NCI-H524 treated with DMSO at 0.1 percent for 48 hours (cell line): ENCODE data around the gene MAGI2.

Experiments used
- DNase-seq: peaks from one replicate; lab custom pipeline; 2025; lab: John Stamatoyannopoulos, UW

Gene MAGI2

DNA sequence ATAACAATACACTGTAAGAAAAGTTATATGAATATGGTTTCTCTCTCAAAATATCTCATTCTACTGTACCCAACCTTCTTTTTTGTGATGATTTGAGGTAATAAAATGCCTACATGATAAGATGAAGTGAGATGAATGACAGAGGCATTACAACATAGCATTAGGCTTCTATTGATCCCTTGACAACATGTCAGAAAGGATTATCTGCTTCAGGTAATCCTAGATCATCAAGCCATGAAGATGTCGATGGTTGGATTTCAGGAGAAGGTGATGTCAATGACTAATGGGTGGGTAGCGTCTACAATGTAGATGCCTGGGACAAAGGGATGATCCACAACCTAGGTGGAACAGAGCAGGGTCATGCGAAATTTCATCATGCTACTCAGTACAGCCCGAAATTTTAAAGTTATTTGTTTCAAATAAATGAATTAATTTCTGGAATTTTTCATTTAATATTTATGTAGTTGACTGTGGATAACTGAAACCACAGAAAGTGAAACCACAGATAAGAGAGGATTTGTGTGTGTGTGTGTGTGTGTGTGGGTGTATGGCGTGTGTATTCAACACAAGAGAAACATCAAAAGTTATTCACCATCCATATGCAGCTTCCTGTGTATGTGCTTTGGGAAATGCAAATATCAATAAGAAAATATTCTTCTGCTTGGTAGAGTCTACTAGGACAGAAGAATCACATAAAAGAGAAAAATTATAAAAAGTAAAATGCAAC is 77.0 kb downstream of the MAGI2 start:
- no peak for DNase-seq

DNA sequence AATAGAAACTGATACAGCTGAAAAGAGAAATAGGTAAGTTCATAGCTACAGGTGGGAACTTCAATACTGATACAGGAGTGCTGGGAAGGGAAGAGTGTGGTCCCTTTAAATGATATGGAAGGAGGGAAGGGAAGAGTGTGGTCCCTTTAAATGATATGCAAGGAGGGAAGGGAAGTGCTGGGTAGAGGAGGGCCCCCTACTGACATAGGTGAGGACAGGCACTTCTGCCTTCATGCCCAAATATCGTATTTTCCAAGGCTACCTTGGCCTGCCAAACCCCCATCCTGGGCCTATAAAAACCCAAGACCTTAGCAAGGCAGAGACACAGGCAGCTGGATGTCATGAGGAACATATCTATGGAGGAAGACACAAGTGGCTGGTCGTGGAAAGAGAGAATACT is 92.3 kb downstream of the MAGI2 start:
- no peak for DNase-seq

DNA sequence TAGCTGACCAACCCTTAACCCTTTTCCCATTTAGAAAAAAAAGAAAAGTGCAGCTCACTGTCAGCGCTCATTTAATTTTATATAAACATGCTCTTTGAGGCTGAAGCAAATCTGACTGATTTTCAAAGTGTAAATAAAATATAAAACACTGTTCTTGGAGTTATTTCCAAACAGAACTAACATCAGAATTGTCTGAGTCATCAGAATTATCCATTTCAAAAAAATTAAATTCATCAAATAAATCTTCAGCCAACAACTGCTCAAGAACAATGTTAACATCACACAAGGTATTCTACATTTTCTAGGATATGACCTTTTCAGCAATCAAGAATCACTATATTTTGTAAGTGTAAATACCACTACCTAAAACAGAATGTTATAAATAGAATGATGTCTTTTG is 93.6 kb downstream of the MAGI2 start:
- no peak for DNase-seq

DNA sequence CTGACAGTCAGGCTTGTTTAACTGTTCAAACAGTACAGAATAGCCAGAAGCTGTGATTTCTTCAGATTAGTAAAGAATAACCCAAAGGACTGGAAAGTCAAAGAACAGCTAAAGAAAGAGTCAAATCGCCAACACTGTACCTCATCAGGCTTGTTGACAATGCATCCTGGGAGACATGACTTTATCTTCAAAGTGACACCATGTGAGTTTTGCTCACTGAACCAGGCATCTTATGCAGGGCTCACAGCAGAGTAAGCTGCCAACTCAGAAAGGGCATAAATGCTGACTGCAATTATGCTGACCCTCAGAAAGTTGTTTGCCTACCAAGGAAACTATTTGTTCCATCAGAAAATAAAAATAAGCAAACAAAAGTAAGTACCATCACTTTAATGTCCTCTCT is 96.4 kb downstream of the MAGI2 start:
- no peak for DNase-seq

DNA sequence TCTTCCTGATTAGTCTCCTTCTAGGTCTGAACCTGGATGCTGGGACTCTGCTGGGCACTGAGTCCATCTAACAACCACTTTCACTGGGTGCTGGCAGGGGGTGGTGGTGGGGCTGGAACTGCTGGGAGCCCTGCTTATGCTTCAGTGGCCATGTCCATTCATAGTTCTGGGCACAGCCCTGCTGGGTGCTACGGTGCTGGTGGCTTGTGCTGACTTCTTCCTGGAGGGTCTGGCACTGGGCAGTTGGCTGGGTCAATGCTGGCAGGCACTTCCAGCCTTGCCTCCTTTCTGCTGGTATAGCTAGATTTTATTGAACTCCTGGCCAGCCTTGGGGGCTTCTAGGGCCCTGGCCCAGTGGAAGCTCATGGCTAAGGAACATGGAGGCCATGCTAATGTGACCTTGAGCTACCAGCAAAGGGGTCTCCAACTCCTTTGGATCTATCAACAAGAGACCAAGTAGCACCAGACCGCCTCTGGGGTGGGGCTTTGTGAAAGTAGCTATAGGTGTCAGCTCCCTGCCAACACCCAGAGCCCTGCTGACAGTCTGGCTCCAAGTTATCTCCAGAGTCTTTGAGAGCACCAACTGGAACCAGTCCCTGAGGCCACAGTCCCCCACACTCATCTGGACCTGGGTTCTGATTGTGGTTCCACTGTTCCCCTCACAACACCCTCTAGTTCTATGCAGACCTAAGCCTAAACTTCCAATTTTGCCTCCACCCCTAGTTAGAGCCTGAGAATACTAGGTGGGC is 99.6 kb downstream of the MAGI2 start:
- DNase-seq = no peak

DNA sequence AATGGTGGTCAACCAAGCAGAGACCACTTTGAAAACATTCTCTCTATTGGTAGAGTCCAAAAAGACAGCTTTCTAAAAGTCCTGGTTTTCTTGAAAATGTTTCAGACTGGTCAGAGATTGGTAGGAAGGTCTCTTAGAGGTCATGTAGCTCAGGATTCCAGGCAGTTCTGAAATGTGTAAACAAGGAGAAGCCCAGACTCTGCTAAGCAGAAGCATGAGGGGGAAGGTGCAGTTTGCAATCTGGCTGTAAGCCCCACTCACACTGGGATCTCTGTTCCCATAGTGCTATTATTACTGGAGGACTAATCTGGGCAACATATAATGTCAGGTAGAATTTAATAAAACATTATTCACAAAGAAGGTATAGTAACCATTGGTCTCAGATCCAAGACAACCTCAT is 101.1 kb downstream of the MAGI2 start:
- no peak for DNase-seq

DNA sequence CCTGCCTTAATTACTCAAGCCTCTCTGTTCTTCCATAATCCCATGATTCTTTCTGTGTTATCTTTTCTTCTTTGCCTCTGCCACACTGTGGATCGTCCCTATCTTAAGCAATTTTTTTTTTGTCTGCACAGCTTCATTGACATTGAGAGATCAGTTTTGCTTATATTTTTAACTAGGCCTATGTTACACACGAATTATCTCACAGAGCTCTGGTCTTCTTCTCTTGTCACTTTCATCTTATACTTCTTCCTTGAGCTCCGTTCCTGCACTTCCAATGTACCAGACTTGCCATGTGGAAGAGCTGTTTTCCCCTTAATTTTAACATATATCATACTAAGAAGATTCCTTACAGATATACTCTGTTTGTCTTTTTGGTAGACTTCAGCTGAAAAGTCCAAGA is 106.1 kb downstream of the MAGI2 start:
- DNase-seq = no peak

DNA sequence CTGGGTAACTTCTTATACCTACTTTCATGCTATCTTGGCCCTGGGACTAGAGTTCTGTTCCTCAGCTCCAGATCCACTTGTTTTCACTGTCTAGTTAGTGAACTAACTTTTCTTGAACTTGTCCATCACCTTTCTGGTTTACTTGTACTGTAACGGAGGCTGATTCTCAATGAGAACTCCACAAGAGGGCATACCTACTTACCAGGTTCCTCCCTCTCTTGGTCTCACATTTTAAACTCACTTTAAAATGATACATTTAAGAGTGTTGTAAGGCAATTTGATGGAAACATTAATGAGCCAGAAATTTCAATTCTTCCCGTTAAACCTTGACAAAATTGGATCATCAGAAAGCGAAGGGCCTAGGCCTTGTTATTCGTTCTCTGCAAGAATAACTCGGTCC is 111.6 kb downstream of the MAGI2 start:
- DNase-seq = no peak

DNA sequence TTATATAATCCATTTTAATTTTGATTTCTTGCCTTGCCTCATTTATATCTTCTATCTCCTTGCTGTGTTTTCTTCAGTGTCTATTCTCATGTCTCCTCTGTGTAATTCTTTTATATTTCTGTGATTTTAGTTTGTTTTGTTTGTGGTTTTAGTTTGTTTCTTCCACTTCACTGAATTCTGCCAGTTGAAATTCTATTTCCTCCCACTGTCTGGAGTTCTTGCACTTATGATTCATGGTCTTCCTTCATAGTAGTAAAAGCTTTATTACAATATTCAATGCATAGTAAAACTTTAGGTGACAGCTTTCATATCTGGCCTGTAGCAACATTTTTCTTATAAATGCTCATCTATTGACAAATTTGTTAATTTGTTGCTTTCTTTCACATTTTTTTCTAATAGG is 113.3 kb downstream of the MAGI2 start:
- DNase-seq = no peak

DNA sequence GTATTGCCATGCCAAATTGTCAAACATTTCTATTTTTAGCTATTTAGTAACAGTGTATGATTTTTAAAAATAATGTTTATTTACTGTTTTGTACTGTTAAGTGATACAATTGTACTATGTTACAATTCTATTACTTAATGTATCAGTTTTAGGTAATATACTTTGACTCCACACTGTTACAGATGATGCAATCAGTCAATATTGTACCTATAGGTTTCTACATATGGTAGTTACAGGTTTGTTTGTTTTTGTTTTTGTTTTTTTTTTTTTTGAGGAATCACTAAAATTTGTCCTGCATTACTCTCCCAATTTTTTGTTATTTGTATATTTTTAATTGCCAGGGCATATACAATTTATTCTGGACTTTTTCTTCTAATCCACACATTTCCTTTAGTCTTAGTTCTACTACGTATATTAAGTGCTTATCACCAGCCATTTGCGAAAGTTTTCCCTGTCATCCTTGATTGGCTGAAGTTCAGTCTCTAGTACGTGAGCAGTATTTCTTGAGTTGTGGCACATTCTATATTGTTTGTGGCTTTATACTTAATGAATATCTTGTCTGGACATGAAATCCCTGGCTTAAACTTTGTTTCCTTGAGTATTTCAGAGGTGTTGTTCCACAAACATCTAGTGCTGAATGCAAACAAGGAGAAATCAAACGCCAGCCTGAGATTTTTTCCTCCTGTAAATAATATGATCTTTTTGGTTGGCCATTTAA is 114.1 kb downstream of the MAGI2 start:
- no peak for DNase-seq

DNA sequence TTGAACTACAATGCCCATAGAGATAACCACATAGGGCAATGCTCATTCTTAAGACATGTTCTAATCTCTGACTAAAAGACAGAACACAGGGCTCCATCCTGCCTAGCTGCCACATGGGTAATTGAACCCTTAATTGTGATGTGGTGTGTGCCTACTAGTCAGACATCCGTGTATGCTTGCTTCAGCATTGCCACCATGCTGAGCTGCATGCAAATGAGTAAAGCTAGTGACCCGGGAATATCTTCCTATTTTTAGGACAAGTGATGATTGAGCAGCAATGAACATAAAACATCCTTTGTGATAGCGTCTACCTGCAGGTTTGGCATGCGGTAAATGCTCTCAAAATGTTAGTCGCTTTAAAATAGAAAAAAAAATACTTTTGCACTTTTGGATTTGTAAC is 115.8 kb downstream of the MAGI2 start:
- DNase-seq = no peak

DNA sequence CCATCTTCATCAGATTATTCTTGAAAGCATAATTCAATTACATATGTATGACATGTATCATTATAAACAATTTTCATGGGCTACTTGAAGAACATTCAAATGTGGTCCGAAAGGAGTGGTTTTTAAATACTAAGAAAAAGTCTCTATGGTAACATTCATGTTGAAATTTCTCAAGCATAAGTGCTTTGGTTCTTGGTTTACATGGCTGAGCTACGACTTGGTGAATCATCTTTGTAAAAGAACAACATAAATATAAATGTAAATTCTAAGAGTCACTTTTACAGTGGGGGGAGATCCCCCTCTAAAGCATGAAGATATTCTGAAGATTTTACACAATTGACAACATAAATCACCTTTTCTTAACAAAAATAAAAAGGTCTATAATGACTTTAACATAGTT is 118.6 kb downstream of the MAGI2 start:
- no peak for DNase-seq

DNA sequence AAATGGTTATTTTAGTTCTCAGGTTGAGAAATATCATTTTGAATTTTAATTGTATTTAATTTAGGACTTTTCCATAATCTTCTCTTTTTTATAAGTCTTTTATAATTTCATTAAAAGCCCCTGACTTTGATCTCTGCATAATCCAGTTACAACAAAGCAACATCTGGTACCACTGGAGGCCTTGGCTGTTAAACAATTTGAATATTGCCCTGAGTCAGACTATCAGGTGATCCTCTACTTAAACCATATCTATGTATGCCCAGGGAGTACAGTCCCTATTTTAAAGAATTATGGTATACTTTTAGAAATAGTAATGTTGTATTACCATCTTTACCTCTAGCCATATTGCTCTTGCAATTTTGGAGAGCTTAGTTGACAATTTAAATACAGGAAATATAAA is 119.1 kb downstream of the MAGI2 start:
- DNase-seq = no peak

DNA sequence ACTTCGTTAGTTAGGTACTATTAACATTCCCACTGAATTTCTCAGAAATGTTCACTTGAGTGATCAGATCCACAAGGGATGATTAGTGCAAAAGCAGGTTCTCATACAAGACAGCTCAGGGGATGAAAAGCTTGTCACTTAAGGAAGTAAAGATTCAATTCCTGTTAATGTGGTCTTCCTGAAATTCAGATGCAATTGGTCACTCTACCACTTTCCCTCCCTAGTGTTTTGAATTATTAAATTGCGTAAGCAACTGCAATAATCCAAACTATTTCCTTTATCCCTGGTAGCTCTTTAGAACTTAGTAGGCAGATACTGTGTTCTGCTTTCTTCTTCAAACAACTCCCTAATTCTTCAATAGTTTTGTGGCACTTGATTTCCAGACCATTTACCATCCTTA is 121.4 kb downstream of the MAGI2 start:
- DNase-seq = no peak

DNA sequence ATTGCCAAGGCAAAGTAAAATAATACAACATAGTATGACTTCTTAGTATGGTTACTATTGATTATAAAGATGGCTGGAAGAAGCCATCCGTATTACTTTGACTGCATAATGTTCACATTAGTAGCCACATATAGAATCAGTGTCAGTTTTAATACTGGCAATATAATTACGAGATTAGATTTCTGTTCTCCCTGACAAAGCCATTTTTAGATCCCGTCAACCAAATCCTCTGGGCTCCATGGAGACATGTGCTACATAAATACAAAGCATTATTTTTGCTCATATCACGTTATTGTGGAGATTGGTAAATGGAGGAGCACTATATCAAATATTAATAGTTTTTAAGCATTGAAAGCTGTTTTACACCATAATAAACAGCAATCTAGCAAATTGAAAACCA is 124.0 kb downstream of the MAGI2 start:
- no peak for DNase-seq

DNA sequence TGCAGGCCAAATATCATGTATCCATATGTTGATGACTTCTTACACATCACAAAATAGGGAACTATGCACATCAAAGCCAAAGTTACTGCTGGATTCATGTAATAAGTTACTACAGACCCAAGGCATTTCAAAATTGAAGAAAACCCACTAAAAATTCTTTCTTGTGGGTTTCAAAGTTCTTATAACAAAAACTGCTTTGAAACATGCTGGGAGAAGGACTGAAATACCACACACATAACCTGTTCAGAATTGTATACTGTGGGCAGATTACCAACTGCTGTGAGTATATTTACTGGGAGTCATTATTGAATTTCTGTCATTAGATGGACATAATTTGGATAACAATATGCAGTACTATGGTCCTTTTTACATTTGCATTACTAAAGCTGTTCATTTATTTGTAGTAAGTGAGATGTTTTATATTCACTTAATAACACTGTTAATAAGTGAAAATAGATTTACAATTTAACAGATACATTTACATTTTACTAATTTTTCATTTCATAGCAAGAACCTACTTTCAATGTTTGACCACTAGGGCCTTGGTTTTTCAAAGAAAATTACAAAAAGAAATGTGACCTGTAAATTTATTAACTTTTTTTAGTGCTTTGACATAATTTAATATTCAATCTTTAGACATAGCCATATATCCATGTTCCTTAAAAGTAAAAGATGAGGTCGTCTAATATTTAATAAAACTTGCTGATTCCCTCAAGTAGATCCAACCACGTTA is 132.6 kb downstream of the MAGI2 start:
- DNase-seq = no peak

DNA sequence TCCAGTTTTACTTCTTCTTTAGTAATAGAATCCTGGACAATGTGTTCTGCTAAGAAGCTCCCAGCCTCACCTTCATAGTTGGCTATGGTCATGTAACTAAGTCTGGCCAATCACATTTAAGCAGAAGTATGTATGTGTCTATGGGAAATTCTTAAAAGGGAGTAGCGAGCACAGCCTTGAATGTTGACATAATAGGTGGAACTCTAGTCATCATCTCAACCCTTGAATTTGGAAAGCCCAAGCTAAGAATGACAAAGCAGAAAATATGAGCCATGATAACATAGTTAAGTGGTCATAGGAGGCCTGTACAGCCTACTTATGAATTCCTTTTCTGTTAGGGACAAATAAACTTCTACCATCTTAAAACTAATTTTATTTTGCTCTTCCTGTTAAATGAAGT is 134.1 kb downstream of the MAGI2 start:
- no peak for DNase-seq

DNA sequence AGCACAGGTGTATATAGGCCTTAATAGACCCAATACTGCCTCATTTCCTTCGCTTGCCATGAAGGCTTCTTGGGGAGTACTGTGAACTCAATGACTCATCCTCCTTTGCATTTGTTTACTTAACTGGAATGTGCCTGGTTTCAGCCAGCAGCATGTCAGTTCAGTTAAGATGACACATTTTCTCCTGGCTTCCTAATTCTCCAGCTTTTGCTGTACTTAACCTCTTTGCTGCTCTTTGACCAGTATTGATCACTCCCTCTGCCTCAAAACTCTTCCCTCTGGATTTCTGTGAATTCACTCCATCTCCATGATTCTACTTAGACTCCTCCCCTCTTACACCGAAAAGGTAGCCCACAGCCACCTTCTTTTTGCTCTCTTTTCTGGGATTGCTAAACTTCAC is 135.7 kb downstream of the MAGI2 start:
- no peak for DNase-seq

DNA sequence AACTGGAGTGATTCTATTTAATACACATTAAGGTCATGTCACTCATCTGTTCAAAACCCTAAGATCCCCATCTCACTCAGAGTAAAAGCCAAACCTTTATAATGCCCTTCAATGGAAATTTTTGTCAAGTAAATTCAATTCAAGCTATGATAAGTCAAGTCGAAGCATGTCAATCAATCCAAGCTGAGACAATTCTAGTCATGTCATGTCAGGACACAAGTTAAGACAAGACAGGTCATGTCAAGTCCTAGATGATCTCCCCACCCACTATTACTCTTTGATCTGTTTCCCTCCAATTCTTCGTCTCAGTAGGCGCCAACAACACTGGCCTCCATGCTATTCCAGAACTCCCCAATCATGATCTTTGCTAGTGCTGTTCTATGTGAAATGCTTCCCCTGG is 141.4 kb downstream of the MAGI2 start:
- no peak for DNase-seq

DNA sequence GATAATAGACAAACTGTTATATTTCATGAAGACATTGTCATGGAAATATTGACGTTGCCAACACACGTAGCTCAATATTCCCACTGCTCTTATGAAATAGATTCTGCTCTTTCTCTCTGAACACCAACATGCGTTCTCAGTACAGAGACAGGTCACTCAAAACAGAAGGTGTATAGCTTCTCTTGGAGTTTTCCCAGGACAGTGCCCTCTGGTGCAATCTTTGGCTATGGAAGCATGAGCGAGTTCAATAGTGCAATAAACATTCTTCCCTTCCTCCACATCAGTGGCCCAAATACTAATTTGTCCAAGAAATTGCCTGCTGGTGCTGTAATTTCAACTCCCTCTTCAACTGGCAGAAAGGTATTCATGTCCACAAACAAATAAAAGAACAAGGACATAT is 145.3 kb downstream of the MAGI2 start:
- DNase-seq = no peak

DNA sequence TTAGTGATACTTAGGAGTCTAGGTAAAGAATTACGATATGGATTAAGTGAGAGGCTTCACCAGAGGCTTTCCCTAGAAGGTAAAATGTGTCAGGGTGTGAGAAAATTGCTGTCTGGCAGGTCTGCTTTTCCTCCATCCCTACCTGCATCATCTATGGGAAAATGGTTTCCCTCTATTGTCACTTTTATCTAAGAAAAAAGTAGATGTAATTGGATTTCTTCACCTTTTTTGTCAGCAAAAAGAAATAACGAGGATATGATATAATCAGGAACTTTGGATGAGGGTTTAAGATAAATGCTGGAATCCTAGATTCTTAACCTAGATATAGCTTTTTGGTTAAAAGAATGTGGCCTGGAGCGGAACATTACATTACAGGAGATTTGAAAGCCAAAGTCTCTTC is 146.1 kb downstream of the MAGI2 start:
- DNase-seq = no peak

DNA sequence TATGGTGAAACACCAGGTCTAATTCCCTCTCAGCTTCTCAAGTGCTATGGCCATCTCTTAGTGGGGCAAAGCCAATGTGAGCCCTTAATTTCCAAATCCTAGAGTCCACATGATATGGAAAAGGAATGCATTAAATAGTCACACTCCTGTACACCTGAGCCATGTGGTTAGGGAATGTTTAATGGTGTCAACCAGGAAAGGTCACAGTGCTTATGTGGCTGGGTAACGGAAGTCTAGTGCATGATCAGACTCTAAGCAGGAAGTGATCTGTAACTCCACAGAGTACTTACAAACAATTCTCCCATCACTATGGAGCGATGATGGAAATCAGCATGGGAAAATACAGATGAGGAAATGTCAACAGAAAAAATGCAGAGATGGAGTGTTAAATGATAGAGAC is 148.8 kb downstream of the MAGI2 start:
- DNase-seq = no peak

DNA sequence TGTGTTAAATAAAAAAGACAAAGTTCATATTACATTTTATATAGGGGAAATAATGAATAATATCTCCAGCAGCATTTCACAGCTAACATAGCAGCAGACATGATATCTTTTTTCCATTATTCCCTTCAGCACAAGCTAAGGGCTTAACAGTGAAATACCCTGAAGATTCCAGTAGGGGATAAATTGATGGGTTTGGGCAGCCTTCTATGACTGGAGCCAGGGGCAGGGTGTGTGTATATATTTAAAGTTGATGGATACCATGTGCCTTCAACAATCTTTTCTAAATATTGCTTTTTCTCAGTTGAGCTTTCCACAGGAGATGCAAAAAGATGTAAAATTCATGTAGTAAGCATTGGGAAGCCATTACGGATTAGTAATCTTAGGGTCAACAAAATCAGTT is 151.2 kb downstream of the MAGI2 start:
- DNase-seq = no peak
